HCT116 (cell line): ENCODE results near the gene CACNA1E. TPM values are rescaled to one million over a fixed set of nuclear protein-coding genes. Genes with fewer than 3 reads are reported as not detected.

Experiments used
- ATAC-seq: fragments of 200-7000 bp; cut with Tn5 transposase; 2 replicates; pipeline ENCODE4 v1.9.1; 2020; ENCODE audit warnings: mild to moderate bottlenecking, moderate library complexity
- BruUV-seq: library from RNA; stranded (reverse); fragments of 400-500 nt; replicated peaks from 2 replicates; lab custom pipeline; 2021; lab: Mats Ljungman, UMichigan
- CTCF ChIA-PET: fragments of 300-600 bp; sonication (Branson Sonifier 250); formaldehyde crosslinking; loops from one replicate; lab custom pipeline; 2021; ENCODE audit warnings: antibody characterized with exemption; lab: Charles Lee
- POLR2A ChIA-PET: fragments of 300-600, 350-600 bp; sonication (Branson Sonifier 250); formaldehyde crosslinking; loops from one replicate; lab custom pipeline; 2021; ENCODE audit warnings: antibody characterized with exemption; lab: Charles Lee
- RAD21 ChIA-PET, 2 experiments: fragments of 300-600 bp; sonication (Branson Sonifier 250); formaldehyde crosslinking; loops; one replicate each; lab custom pipeline; 2023; ENCODE audit warnings: low total read pairs in 2 of 2; ENCODE audit not compliant: uncharacterized antibody in 2 of 2, unreplicated experiment in 2 of 2, low non-redundant PET in 1 of 2; lab: Charles Lee
- DNase-seq: peaks from one replicate; pipeline ENCODE4 v3.0.0-alpha.2; 2010; ENCODE audit warnings: low read depth, low spot score
- H2AFZ ChIP-seq: fragments of 200-600 bp; shearing (Covaris generic), sonication (generic); 2 replicates; pipeline ENCODE4 v1.6.1; 2017; ENCODE audit warnings: low read depth, mixed run types, mixed read lengths, antibody characterized with exemption, low read length; ENCODE audit not compliant: poor library complexity, severe bottlenecking
- H3K27ac ChIP-seq: 2 replicates; pipeline ENCODE4 v1.5.1; 2012; ENCODE audit warnings: low read depth, low read length
- H3K27me3 ChIP-seq: fragments of 200-600 bp; sonication (generic); 2 replicates; pipeline ENCODE4 v1.6.1; 2016; ENCODE audit warnings: mixed run types, low read length, mixed read lengths; ENCODE audit not compliant: insufficient read depth
- H3K36me3 ChIP-seq, 2 experiments: fragments of 200-500 bp in 1 of 2; fragments of 200-600 bp in 1 of 2; sonication (Bioruptor generic) in 1 of 2; sonication (generic) in 1 of 2; 2 replicates each; pipeline versions ENCODE4 v1.5.1 to v1.6.1; 2014 to 2016; ENCODE audit warnings: low read length in 2 of 2, inconsistent platforms in 1 of 2, mixed read lengths in 1 of 2, mixed run types in 1 of 2; ENCODE audit not compliant: insufficient read depth in 2 of 2, control insufficient read depth in 1 of 2
- H3K4me1 ChIP-seq, 2 experiments: fragments of 200-600 bp in 1 of 2; sonication (generic) in 1 of 2; 2 replicates each; pipeline versions ENCODE4 v1.5.1 to v1.6.1; 2012 to 2017; ENCODE audit warnings: low read length in 2 of 2, inconsistent platforms in 1 of 2, mild to moderate bottlenecking in 1 of 2, mixed read lengths in 1 of 2, mixed run types in 1 of 2, moderate library complexity in 1 of 2; ENCODE audit not compliant: insufficient read depth in 2 of 2, control insufficient read depth in 1 of 2
- H3K4me2 ChIP-seq: fragments of 200-600 bp; sonication (generic); 2 replicates; pipeline ENCODE4 v1.6.1; 2017; ENCODE audit warnings: mixed run types, low read length, mixed read lengths
- H3K4me3 ChIP-seq, 2 experiments: fragments of 200-600 bp in 1 of 2; sonication (generic) in 1 of 2; replicated peaks in 1 of 2; 2 replicates each; pipeline ENCODE4 v1.5.1; 2011 to 2016; ENCODE audit warnings: low read length in 2 of 2, control low read depth in 1 of 2, low read depth in 1 of 2, mild to moderate bottlenecking in 1 of 2, mixed read lengths in 1 of 2, mixed run types in 1 of 2
- H3K79me2 ChIP-seq: fragments of 200-600 bp; sonication (generic); 2 replicates; pipeline ENCODE4 v1.6.1; 2017; ENCODE audit warnings: mild to moderate bottlenecking, mixed run types, low read length, moderate library complexity, mixed read lengths; ENCODE audit not compliant: insufficient read depth
- H3K9ac ChIP-seq: fragments of 200-600 bp; sonication (generic); 2 replicates; pipeline ENCODE4 v1.6.1; 2016; ENCODE audit warnings: low read length, mixed read lengths
- H3K9me2 ChIP-seq: fragments of 200-600 bp; sonication (generic), shearing (Covaris generic); 2 replicates; pipeline ENCODE4 v1.6.1; 2017; ENCODE audit warnings: mixed run types, mild to moderate bottlenecking, moderate library complexity; ENCODE audit not compliant: insufficient read depth
- H3K9me3 ChIP-seq, 2 experiments: fragments of 200-500 bp in 1 of 2; fragments of 200-600 bp in 1 of 2; sonication (Bioruptor generic) in 1 of 2; sonication (generic) in 1 of 2; 2 replicates each; pipeline ENCODE4 v1.6.1; 2014 to 2017; ENCODE audit warnings: low read length in 2 of 2, mixed read lengths in 2 of 2, inconsistent platforms in 1 of 2, low read depth in 1 of 2, mild to moderate bottlenecking in 1 of 2, mixed run types in 1 of 2, moderate library complexity in 1 of 2; ENCODE audit not compliant: control insufficient read depth in 1 of 2, insufficient read depth in 1 of 2
- H4K20me1 ChIP-seq: fragments of 200-600 bp; sonication (generic), shearing (Covaris generic); 2 replicates; pipeline ENCODE4 v1.6.1; 2017; ENCODE audit warnings: mixed run types, mild to moderate bottlenecking, moderate library complexity; ENCODE audit not compliant: insufficient read depth
- CBX3 ChIP-seq: IDR thresholded peaks from 2 replicates; pipeline ENCODE4 v1.6.1; 2012; ENCODE audit warnings: low read depth
- CEBPB ChIP-seq: IDR thresholded peaks from 2 replicates; pipeline ENCODE4 v1.6.1; 2012; ENCODE audit warnings: low read depth
- EZH2 ChIP-seq: fragments of 200-600 bp; sonication (generic); IDR thresholded peaks from 2 replicates; pipeline ENCODE4 v1.6.1; 2017; ENCODE audit warnings: antibody characterized with exemption, mixed run types
- EZH2phosphoT487 ChIP-seq: fragments of 200-600 bp; IDR thresholded peaks from 2 replicates; pipeline ENCODE4 v1.6.1; 2018; ENCODE audit warnings: antibody characterized with exemption, borderline replicate concordance
- POLR2AphosphoS5 ChIP-seq: IDR thresholded peaks from 2 replicates; pipeline ENCODE4 v1.6.1; 2011; ENCODE audit warnings: mild to moderate bottlenecking, low read depth, low read length, moderate library complexity
- RAD21 ChIP-seq: IDR thresholded peaks from 2 replicates; pipeline ENCODE4 v1.6.1; 2012; ENCODE audit warnings: low read depth, mild to moderate bottlenecking
- SIN3A ChIP-seq: IDR thresholded peaks from 2 replicates; pipeline ENCODE4 v1.6.1; 2012; ENCODE audit warnings: low read depth
- TCF7L2 ChIP-seq: IDR thresholded peaks from 2 replicates; pipeline ENCODE4 v1.7.0; 2011; ENCODE audit warnings: borderline replicate concordance, inconsistent platforms; ENCODE audit not compliant: insufficient read depth, insufficient read length; ENCODE audit errors: extremely low read depth
- ZFX ChIP-seq: fragments of 450-650 bp; IDR thresholded peaks from 2 replicates; pipeline ENCODE4 v1.6.1; 2017
- intact Hi-C: fragments of 100-400 bp; cut with micrococcal nuclease; formaldehyde crosslinking; loops from 2 replicates; pipeline ENCODE4 v1.10.0; 2022
- total RNA-seq: library from RNA; stranded (reverse); gene quantifications from one replicate; pipeline ENCODE4 v1.2.1, GENCODE V29; 2021; ENCODE audit not compliant: unreplicated experiment
- TF ChIP-seq, protein P1 (sequence below): IDR thresholded peaks from 2 replicates; pipeline ENCODE4 v1.6.1; 2012
- TF ChIP-seq, protein P2 (sequence below): IDR thresholded peaks from 2 replicates; pipeline ENCODE4 v1.6.1; 2011; ENCODE audit warnings: mild to moderate bottlenecking, low read length, moderate library complexity; ENCODE audit not compliant: insufficient replicate concordance; ENCODE audit errors: extremely low read depth

The CACNA1E gene
- total RNA-seq, 1 experiment from 2014 or later: 0.02 TPM

DNA sequence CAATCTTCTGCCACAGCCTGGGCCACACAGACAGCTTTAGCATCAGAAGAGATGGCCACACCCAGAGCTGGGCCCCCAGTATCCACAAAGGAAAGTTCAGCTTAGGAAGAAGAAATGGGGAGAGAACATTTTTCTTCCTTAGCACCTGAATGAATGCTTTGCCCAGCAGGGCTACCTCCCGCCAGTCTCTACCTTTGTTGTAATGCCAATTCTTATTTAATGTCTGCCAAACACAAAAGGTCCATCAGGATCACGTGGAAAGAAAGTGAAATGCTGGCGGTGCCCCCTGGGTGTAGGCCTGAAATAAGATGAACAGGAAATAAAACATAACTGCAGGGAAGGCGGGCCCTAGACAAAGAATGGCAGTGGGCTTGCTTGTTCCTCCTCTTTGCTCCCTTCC lies 125.6 kb downstream of the CACNA1E start:
- Histone ChIP-seq H3K27ac (no peak overlapping the region), H3K9me3 (no peaks in the 10 kb centered on the region), H3K4me1 (no peaks in the 10 kb centered on the region), H4K20me1 (no peaks in the 10 kb centered on the region), H3K9ac (no peak overlapping the region), H3K4me3 (no peak overlapping the region), H3K9me2 (no peaks in the 10 kb centered on the region), H3K27me3 (peaks cover 7% of the 10 kb centered on the region), H3K36me3 (no peaks in the 10 kb centered on the region), H3K79me2 (no peaks in the 10 kb centered on the region), H2AFZ (no peak overlapping the region), H3K4me2 (no peak overlapping the region)
- BruUV-seq: no TSS peak
- intact Hi-C loops: no loop called here
- ChIA-PET RAD21 (no interaction called here), CTCF (no interaction called here), POLR2A (no interaction called here)
- TF ChIP-seq ZFX (no peak), POLR2AphosphoS5 (no peak), EZH2 (no peak), RAD21 (no peak), CBX3 (no peak), CEBPB (no peak), EZH2phosphoT487 (no peak), TCF7L2 (no peak), SIN3A (no peak)
- TF ChIP-seq, protein P1, sequence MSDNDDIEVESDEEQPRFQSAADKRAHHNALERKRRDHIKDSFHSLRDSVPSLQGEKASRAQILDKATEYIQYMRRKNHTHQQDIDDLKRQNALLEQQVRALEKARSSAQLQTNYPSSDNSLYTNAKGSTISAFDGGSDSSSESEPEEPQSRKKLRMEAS: no peak
- ATAC-seq (no peak), DNase-seq (no peak)

DNA sequence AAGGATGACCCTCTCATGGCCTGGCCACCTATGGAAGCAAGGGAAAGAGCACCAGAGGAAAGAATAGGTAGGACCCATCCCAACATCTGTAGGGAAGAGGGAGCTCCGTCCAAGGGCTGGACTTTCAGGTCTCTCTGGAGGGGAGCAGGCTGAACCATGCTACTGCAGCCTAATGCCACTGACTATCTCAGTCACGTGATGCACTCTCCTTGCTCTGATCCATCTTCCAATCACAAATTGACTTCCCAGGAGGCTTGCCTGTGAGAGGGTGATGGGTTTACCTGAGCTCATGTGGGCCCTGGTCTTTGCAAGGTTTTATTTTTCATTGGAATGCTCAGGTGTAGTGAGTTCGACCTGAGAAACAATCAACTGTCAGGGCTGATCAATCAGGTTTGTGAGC lies 128.8 kb downstream of the CACNA1E start:
- H3K4me2 ChIP-seq: no peak overlapping the region
- H4K20me1 ChIP-seq: no peaks in the 10 kb centered on the region
- no peak overlapping the region for H3K27ac ChIP-seq
- H3K4me1 ChIP-seq: no peaks in the 10 kb centered on the region
- BruUV-seq: no TSS peak
- no peaks in the 10 kb centered on the region for H3K36me3 ChIP-seq
- H3K9ac ChIP-seq: no peak overlapping the region
- no peak overlapping the region for H2AFZ ChIP-seq
- POLR2A ChIA-PET: no interaction called here
- RAD21 ChIA-PET: no interaction called here
- no peak overlapping the region for H3K4me3 ChIP-seq
- H3K79me2 ChIP-seq: no peaks in the 10 kb centered on the region
- TF ChIP-seq, protein P2, sequence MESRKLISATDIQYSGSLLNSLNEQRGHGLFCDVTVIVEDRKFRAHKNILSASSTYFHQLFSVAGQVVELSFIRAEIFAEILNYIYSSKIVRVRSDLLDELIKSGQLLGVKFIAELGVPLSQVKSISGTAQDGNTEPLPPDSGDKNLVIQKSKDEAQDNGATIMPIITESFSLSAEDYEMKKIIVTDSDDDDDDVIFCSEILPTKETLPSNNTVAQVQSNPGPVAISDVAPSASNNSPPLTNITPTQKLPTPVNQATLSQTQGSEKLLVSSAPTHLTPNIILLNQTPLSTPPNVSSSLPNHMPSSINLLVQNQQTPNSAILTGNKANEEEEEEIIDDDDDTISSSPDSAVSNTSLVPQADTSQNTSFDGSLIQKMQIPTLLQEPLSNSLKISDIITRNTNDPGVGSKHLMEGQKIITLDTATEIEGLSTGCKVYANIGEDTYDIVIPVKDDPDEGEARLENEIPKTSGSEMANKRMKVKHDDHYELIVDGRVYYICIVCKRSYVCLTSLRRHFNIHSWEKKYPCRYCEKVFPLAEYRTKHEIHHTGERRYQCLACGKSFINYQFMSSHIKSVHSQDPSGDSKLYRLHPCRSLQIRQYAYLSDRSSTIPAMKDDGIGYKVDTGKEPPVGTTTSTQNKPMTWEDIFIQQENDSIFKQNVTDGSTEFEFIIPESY: no peak
- TF ChIP-seq CBX3: no peak
- intact Hi-C loops: no loop called here
- CTCF ChIA-PET: no interaction called here
- no peak for ATAC-seq
- DNase-seq: no peak
- H3K27me3 ChIP-seq: no peaks in the 10 kb centered on the region
- H3K9me3 ChIP-seq: no peaks in the 10 kb centered on the region
- no peaks in the 10 kb centered on the region for H3K9me2 ChIP-seq
